GM19023 (cell line): Measurements from ENCODE around the gene TTYH3.

Experiments
- ATAC-seq: cut with Tn5 transposase; IDR thresholded peaks from one replicate; pipeline ENCODE4 v1.9.1; 2021; ENCODE audit warnings: mild to moderate bottlenecking, moderate library complexity; ENCODE audit not compliant: unreplicated experiment

Gene TTYH3

GRCh38 chr7:2701424-2701823 lies 69.6 kb downstream of the TTYH3 start:
- no peak for ATAC-seq

- no peak for ATAC-seq
These were observed 70.2 kb downstream of the TTYH3 start for GRCh38 chr7:2701832-2702593.

GRCh38 chr7:2702594-2702957 lies 70.8 kb downstream of the TTYH3 start:
- no peak for ATAC-seq

- no peak for ATAC-seq
These were observed 73.7 kb downstream of the TTYH3 start for GRCh38 chr7:2705371-2706096.

- ATAC-seq: no peak
These were observed 74.9 kb downstream of the TTYH3 start for GRCh38 chr7:2706685-2707126.

GRCh38 chr7:2707481-2707880 lies 75.7 kb downstream of the TTYH3 start:
- ATAC-seq: no peak

GRCh38 chr7:2708041-2708440 lies 76.3 kb downstream of the TTYH3 start:
- ATAC-seq: no peak

GRCh38 chr7:2708547-2709310 lies 76.9 kb downstream of the TTYH3 start:
- ATAC-seq: no peak

GRCh38 chr7:2709553-2710285 lies 77.9 kb downstream of the TTYH3 start:
- peak; percentile 71 for ATAC-seq

- peak; percentile 65 for ATAC-seq
These were observed 78.5 kb downstream of the TTYH3 start for GRCh38 chr7:2710286-2710655.

GRCh38 chr7:2710901-2711551 lies 79.2 kb downstream of the TTYH3 start:
- peak; percentile 30 for ATAC-seq

GRCh38 chr7:2711895-2712675 lies 80.3 kb downstream of the TTYH3 start:
- ATAC-seq: no peak

GRCh38 chr7:2713370-2713769 lies 81.6 kb downstream of the TTYH3 start:
- no peak for ATAC-seq

GRCh38 chr7:2713978-2714377 lies 82.2 kb downstream of the TTYH3 start:
- ATAC-seq: no peak
